IPS-18c (cell line): ENCODE results near the gene FUT9.
"Not testable (repeated sequence)": the region's sequence is repeated elsewhere in the genome, so short reads cannot be mapped to it uniquely, and the experiment has no call there.

Source experiments
- H3K4me3 ChIP-seq: 2 replicates; pipeline ENCODE4 v1.7.0; 2013; ENCODE audit warnings: low read depth, mild to moderate bottlenecking, low read length, moderate library complexity; ENCODE audit not compliant: insufficient read depth
- H3K9me3 ChIP-seq: one replicate; pipeline ENCODE4 v1.6.1; 2013; ENCODE audit warnings: mild to moderate bottlenecking, low read length, moderate library complexity; ENCODE audit not compliant: control insufficient read depth, insufficient read depth

Gene FUT9

GRCh38 chr6:96223695-96224094, 207.9 kb downstream of the FUT9 start:
- no peak overlapping the region for H3K4me3 ChIP-seq
- no peaks in the 10 kb centered on the region for H3K9me3 ChIP-seq

GRCh38 chr6:96227135-96227534, 211.4 kb downstream of the FUT9 start:
- Histone ChIP-seq H3K4me3 (no peak overlapping the region), H3K9me3 (no peaks in the 10 kb centered on the region)

DNA sequence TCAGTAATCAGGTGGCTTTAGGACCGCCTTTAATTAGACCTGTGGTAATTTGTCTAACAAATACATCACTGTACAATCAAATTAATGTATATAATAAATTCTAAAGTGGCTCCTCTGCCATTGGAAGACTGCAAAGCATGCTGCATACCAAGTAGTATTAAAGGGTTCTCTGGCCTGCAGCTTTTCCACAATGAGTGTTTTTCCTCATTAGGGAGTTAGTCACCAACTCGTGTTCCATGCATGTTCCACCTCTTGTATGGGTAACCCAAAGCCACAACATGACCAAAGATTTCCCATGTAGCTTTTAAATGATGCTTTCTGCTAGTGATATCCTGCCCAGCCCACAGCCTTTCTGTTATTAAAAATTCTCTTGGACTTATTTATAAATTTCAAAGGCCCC, 218.7 kb downstream of the FUT9 start:
- Histone ChIP-seq H3K4me3 (no peak overlapping the region), H3K9me3 (no peaks in the 10 kb centered on the region)

- Histone ChIP-seq H3K9me3 (no peaks in the 10 kb centered on the region), H3K4me3 (no peak overlapping the region)
Measured at GRCh38 chr6:96235927-96236326, 220.2 kb downstream of the FUT9 start.

DNA sequence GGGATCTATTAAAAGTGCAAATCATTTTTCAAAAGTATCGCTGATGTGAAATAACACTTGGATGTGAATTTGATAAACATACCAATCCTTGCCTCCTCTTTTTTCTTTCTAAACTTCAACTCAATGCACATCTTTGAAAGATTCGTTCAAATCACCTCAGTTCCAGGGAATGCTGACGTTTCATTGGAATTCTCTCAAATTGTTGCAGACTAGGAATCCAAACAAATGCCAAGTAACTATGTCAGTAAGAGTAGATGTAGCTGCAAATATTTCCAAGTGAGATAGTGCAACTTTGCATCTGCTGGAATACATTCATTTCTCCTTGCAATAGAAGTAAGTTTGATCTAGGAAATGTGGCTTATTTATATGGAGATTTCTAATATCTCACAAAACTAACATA, 220.7 kb downstream of the FUT9 start:
- H3K4me3 ChIP-seq = no peak overlapping the region

DNA sequence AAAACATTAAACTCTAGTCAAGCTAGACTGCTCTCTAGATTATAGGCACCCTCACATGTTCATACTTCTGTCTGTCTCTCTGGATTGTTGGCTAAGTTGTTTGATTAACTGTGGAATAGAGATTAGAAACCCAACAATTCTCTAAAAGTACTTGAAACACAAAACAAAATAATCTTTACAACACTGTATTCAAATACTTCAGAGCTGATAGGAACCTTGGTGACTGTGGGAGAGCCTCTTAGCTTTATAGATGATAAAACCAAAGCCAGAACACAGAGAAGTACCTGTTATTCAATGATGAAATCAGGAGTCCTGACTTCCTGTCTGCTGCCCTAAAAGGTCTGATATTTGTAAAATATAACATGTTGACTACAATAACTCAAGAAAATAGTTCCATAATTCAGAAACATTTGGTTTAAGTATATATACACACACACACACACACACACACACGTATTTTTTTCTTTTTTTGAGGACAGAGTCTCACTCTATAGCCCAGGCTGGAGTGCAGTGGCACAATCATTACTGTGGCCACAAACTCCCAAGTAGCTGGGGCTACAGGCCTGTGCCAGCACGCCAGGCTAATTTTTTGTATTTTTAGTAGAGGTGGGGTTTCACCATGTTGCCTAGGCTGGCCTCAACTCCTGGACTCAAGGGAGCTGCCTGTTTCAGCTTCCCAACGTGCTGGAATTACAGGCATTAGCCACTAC, 222.0 kb downstream of the FUT9 start:
- Histone ChIP-seq H3K9me3 (no peaks in the 10 kb centered on the region), H3K4me3 (no peak overlapping the region)

More for the DNA sequence above, 220.7 kb downstream of the FUT9 start:
- no peaks in the 10 kb centered on the region for H3K9me3 ChIP-seq

DNA sequence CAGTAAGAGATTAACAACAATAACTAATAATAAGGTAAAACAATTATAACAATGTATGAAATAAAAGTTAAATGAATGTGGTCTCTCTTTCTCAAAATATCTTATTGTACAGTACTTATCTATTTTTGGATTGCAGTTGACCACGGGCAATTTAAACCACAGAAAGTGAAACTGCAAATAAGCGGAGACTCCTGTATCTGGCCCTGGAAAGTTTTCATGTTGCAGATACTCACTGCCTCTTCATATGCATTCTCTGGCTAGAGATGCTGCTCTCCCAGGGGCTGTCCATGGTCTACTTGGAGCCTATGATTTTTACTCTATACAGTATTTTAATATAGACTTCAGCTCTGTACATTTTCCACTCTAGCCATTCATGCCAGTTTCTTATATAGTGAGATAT, 230.8 kb downstream of the FUT9 start:
- Histone ChIP-seq H3K4me3 (no peak overlapping the region), H3K9me3 (no peaks in the 10 kb centered on the region)

- Histone ChIP-seq H3K9me3 (no peaks in the 10 kb centered on the region), H3K4me3 (no peak overlapping the region)
Measured at GRCh38 chr6:96249755-96250154, 234.0 kb downstream of the FUT9 start.

- Histone ChIP-seq H3K9me3 (no peaks in the 10 kb centered on the region), H3K4me3 (no peak overlapping the region)
Measured at GRCh38 chr6:96257751-96258150, 242.0 kb downstream of the FUT9 start.

DNA sequence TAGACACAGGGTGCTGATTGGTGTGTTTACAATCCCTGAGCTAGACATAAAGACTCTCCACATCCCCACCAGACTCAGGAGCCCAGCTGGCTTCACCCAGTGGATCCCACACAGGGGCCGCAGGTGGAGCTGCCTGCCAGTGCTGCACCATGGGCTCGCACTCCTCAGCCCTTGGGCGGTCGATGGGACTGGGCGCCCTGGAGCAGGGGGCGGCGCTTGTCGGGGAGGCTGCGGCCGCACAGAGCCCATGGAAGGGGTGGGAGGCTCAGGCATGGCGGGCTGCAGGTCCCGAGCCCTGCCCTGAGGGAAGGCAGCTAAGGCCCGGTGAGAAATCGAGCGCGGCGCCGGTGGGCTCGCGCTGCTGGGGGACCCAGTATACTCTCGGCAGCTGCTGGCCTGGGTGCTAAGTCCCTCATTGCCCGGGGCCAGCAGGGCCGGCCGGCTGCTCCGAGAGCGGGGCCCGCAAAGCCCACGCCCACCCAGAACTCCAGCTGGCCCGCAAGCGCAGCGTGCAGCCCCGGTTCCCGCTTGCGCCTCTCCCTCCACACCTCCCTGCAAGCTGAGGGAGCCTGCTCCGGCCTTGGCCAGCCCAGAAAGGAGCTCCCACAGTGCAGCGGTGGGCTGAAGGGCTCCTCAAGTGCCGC, 245.1 kb downstream of the FUT9 start:
- H3K9me3 ChIP-seq, H3K4me3 ChIP-seq: not testable (repeated sequence)
